ENCODE results near the gene TBC1D14. TPM values are rescaled to one million over a fixed set of nuclear protein-coding genes. Genes with fewer than 3 reads are reported as not detected.
A peak's percentile ranks its signal among the peaks of the same experiment; 100 is the strongest.
"Not testable (repeated sequence)": the region's sequence is repeated elsewhere in the genome, so short reads cannot be mapped to it uniquely, and the experiment has no call there.

The TBC1D14 gene
- total RNA-seq, 1 donor from 2014 or later = 30.0 TPM

- DNase-seq = no peak
Measured at GRCh38 chr4:7067126-7067451, 157.5 kb downstream of the TBC1D14 start.

DNA sequence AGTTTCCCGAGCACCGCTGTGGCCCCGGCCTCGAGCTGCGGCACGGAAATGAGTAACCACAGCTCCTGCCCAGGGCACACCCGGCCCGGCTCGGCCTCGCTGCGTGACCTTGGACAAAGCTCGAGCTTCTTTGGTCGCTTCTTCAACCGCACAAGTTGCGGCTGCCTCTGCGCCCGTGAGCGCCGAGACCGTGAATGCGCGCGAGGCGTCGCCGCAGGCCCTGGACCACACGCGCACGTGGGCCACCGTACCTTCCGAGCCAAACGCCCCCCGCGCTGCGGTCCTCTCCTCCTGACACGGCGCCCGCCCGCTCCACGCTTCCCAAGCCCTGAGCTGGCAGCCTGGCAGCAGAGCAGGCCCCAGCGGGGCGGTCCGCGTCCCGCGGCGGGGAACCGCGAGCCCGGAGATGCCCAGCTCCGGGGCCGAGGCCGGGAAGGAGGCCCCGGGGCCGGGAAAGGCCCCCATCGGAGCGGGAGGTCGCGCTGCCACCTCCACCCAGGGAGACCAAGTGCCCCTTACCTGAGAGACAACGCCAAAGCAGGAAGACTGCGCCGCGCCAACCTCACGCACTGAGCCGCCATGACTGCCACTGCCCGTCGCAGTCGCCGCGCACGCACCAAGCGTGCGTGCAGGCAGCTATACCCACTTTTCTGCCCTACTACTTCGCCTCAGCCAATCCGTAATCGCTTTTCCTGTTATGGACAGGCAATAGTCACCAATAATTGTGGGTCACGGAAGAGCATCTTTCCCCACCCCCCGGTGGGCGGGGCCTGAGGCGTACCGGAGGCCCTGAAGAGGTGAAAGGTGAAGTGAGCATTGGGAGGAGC, 158.0 kb downstream of the TBC1D14 start, which contains the start of gene GRPEL1:
GRPEL1 (minus strand) TSS at position 613 of the 827 bp plus-strand sequence; CDS start at position 581, 32 bp downstream.
- DNase-seq = peak; percentile 99

- DNase-seq = no peak
Measured at GRCh38 chr4:7068279-7068842, 158.7 kb downstream of the TBC1D14 start.

GRCh38 chr4:7068883-7069282, 159.3 kb downstream of the TBC1D14 start:
- no peak for DNase-seq

GRCh38 chr4:7070729-7071511, 161.3 kb downstream of the TBC1D14 start:
- DNase-seq = peak; percentile 86

- DNase-seq = no peak
Measured at GRCh38 chr4:7073059-7073458, 163.4 kb downstream of the TBC1D14 start.

- peak; percentile 70 for DNase-seq
Measured at GRCh38 chr4:7073526-7074390, 164.1 kb downstream of the TBC1D14 start.

DNA sequence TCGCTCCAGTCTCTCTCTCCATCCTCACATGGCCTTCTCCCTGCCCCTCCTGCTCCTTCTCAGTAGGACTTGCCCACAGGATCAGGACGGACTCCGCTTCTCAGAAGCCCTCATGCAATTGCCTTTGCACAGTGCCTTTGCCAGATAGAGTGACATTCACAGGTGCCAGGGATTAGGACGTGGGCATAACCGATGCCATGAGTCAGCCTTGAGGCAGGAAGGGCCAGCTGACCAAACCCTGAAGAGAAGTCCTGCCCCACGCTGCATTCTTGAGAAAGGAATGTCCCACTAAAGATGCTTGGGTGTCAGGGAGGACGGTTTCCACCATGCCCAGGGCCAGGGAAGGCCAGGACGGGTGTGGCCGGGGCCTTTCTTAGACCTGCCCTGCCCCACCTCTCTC, 164.8 kb downstream of the TBC1D14 start:
- no peak for DNase-seq

DNA sequence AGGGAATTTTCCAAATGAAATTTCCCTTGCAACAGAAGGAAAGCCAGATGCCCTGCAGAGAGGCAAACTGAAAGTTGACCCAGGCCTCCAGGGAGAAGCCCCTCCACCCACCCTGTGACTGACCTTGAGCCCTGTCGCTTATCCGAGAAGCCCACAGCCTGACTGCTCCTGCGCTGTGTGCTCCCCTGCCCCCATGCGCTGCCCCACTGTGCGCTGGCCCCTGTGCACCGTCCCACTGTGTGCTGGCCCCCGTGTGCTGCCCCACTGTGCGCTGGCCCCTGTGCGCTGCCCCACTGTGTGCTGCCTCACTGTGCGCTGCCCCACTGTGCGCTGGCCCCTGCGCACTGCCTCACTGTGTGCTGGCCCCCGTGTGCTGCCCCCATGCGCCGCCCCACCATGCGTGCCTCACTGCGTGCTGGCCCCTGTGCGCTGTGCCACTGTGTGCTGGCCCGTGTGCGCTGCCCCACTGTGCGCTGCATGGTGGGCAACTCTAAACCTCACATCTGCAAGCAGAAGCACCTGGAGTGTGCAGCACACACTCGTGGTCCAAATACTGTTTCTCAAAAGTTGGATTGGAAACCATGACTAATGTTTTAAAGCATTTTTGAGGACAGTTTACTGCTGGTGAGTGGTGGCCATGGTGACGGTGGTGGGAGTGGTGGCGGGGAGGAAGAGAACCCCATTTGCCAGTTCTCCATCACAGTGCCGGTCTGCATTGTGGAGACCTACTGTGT, 166.5 kb downstream of the TBC1D14 start:
- DNase-seq = no peak

DNA sequence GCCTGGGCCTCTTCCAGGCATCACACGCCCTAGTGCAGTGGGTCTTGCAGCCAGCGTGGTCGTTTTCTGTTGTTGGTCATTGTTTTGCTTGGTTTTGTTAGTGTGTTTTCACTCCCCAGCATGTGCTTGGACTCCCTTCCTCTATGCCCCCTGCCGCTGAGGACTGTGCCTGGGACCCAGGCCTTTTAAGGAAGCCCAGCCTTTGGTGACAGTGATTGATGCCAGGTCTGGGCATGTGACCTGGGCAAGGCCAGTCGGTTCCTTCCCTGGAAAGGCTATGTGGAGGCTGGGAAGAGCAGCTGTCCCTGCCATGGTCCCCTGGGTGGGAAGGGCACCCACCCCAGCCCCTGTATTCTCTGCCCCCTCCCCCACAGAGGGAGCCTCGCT, 167.1 kb downstream of the TBC1D14 start:
- no peak for DNase-seq

- no peak for DNase-seq
Measured at GRCh38 chr4:7077371-7077770, 167.7 kb downstream of the TBC1D14 start.

- no peak for DNase-seq
Measured at GRCh38 chr4:7078025-7078424, 168.4 kb downstream of the TBC1D14 start.

DNA sequence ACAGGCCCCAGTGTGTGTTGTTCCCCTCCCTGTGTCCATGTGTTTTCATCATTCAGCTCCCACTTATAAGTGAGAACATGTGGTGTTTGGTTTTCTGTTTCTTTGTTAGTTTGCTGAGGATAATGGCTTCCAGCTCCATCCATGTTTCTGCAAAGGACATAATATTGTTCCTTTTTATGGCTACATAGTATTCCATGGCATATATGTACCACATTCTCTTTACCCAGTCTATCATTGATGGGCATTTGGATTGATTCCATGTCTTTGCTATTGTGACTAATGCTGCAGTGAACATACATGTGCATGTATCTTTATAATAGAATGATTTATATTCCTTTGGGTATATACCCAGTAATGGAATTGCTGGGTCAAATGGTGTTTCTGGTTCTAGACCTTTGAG, 169.9 kb downstream of the TBC1D14 start:
- DNase-seq = not testable (repeated sequence)

DNA sequence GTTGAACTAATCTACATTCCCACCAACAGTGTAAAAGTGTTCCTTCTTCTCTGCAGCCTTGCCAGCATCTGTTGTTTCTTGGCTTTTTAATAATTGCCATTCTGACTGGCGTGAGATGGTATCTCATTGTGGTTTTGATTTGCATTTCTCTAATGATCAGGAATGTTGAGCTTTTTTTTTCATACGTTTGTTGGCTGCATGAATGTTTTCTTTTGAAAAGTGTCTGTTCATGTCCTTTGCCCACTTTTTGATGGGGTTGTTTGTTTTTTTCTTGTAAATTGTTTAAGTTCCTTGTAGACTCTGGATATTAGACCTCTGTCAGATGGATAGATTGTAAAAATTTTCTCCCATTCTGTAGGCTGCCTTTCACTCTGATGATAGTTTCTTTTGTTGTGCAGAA, 170.3 kb downstream of the TBC1D14 start:
- DNase-seq = not testable (repeated sequence)

Other genes starting within 250 kb of the TBC1D14 start
- gene S100P, start 215.9 kb upstream of the TBC1D14 start, total RNA-seq = not detected in 2 replicates
- gene MRFAP1L1, start 200.0 kb upstream of the TBC1D14 start, total RNA-seq = 62.2 and 68.9 TPM in 2 replicates
- gene BLOC1S4, start 193.7 kb upstream of the TBC1D14 start, total RNA-seq = 13.7 and 17.0 TPM in 2 replicates
- 16.7 and 20.1 TPM in 2 replicates for gene KIAA0232, start 127.1 kb upstream of the TBC1D14 start, total RNA-seq
- gene TADA2B, start 133.5 kb downstream of the TBC1D14 start, total RNA-seq = 10.4 and 13.3 TPM in 2 replicates
- gene GRPEL1, start 158.2 kb downstream of the TBC1D14 start, total RNA-seq = 32.3 and 52.4 TPM in 2 replicates